Measurements from ENCODE around the gene POLK.
"Not testable (repeated sequence)": the region's sequence is repeated elsewhere in the genome, so short reads cannot be mapped to it uniquely, and the experiment has no call there.

The POLK gene

GRCh38 chr5:75603371-75603770 is 91.7 kb downstream of the POLK start:
- no peak for DNase-seq (ENCODE audit: low read depth, low spot score)
- Histone ChIP-seq H3K36me3 (ENCODE audit: control insufficient read depth, insufficient read depth, low read length) (no peaks in the 10 kb centered on the region), H3K4me3 (ENCODE audit: low read length) (no peak overlapping the region), H3K27ac (ENCODE audit: low read length) (no peak overlapping the region), H3K9me3 (ENCODE audit: control insufficient read depth, insufficient read depth, low read length) (no peaks in the 10 kb centered on the region), H3K27me3 (ENCODE audit: control insufficient read depth, insufficient read depth, low read length) (no peaks in the 10 kb centered on the region), H3K4me1 (ENCODE audit: control insufficient read depth, insufficient read depth, low read length) (no peaks in the 10 kb centered on the region)

- Histone ChIP-seq H3K9me3 (ENCODE audit: control insufficient read depth, insufficient read depth, low read length) (no peaks in the 10 kb centered on the region), H3K27me3 (ENCODE audit: control insufficient read depth, insufficient read depth, low read length) (no peaks in the 10 kb centered on the region), H3K27ac (ENCODE audit: low read length) (no peak overlapping the region), H3K4me1 (ENCODE audit: control insufficient read depth, insufficient read depth, low read length) (no peaks in the 10 kb centered on the region), H3K4me3 (ENCODE audit: low read length) (no peak overlapping the region), H3K36me3 (ENCODE audit: control insufficient read depth, insufficient read depth, low read length) (no peaks in the 10 kb centered on the region)
- no CpG with 5 or more reads among the region's 2 CpGs for WGBS (ENCODE audit: insufficient coverage, insufficient read length)
- DNase-seq (ENCODE audit: low read depth, low spot score) = no peak
Measured at GRCh38 chr5:75603821-75604220, 92.1 kb downstream of the POLK start.

- not testable (repeated sequence) for H3K4me3 ChIP-seq (ENCODE audit: low read length); H3K36me3 ChIP-seq (ENCODE audit: control insufficient read depth, insufficient read depth, low read length); H3K27ac ChIP-seq (ENCODE audit: low read length); H3K4me1 ChIP-seq (ENCODE audit: control insufficient read depth, insufficient read depth, low read length); H3K27me3 ChIP-seq (ENCODE audit: control insufficient read depth, insufficient read depth, low read length); DNase-seq (ENCODE audit: low read depth, low spot score); H3K9me3 ChIP-seq (ENCODE audit: control insufficient read depth, insufficient read depth, low read length)
- no CpG with 5 or more reads among the region's 5 CpGs for WGBS (ENCODE audit: insufficient coverage, insufficient read length)
Measured at GRCh38 chr5:75607341-75607740, 95.7 kb downstream of the POLK start.

GRCh38 chr5:75608870-75609269 is 97.2 kb downstream of the POLK start:
- no peak for DNase-seq (ENCODE audit: low read depth, low spot score)
- peaks cover 2% of the 10 kb centered on the region; the same call in 1 of the 2 replicates for H3K4me1 ChIP-seq (ENCODE audit: control insufficient read depth, insufficient read depth, low read length)
- no CpG with 5 or more reads among the region's 1 CpG for WGBS (ENCODE audit: insufficient coverage, insufficient read length)
- H3K27me3 ChIP-seq (ENCODE audit: control insufficient read depth, insufficient read depth, low read length) = no peaks in the 10 kb centered on the region
- H3K9me3 ChIP-seq (ENCODE audit: control insufficient read depth, insufficient read depth, low read length) = no peaks in the 10 kb centered on the region
- no peaks in the 10 kb centered on the region for H3K36me3 ChIP-seq (ENCODE audit: control insufficient read depth, insufficient read depth, low read length)
- no peak overlapping the region for H3K27ac ChIP-seq (ENCODE audit: low read length)
- no peak overlapping the region for H3K4me3 ChIP-seq (ENCODE audit: low read length)

GRCh38 chr5:75610201-75610600 is 98.5 kb downstream of the POLK start:
- Histone ChIP-seq H3K36me3 (ENCODE audit: control insufficient read depth, insufficient read depth, low read length) (no peaks in the 10 kb centered on the region), H3K9me3 (ENCODE audit: control insufficient read depth, insufficient read depth, low read length) (no peaks in the 10 kb centered on the region), H3K27me3 (ENCODE audit: control insufficient read depth, insufficient read depth, low read length) (no peaks in the 10 kb centered on the region), H3K4me3 (ENCODE audit: low read length) (no peak overlapping the region), H3K27ac (ENCODE audit: low read length) (no peak overlapping the region), H3K4me1 (ENCODE audit: control insufficient read depth, insufficient read depth, low read length) (peaks cover 2% of the 10 kb centered on the region; the same call in 1 of the 2 replicates)
- no peak for DNase-seq (ENCODE audit: low read depth, low spot score)
- whole genome bisulfite sequencing (ENCODE audit: insufficient coverage, insufficient read length) = no CpG with 5 or more reads among the region's 5 CpGs

GRCh38 chr5:75610859-75611310 is 99.2 kb downstream of the POLK start:
- no CpG with 5 or more reads among the region's 11 CpGs for WGBS (ENCODE audit: insufficient coverage, insufficient read length)
- H3K4me3 ChIP-seq (ENCODE audit: low read length); H3K36me3 ChIP-seq (ENCODE audit: control insufficient read depth, insufficient read depth, low read length); H3K27me3 ChIP-seq (ENCODE audit: control insufficient read depth, insufficient read depth, low read length); H3K9me3 ChIP-seq (ENCODE audit: control insufficient read depth, insufficient read depth, low read length); H3K4me1 ChIP-seq (ENCODE audit: control insufficient read depth, insufficient read depth, low read length); DNase-seq (ENCODE audit: low read depth, low spot score); H3K27ac ChIP-seq (ENCODE audit: low read length): not testable (repeated sequence)

GRCh38 chr5:75611311-75612225 is 99.9 kb downstream of the POLK start, which contains the start of gene ANKDD1B:
Gene ANKDD1B, plus strand, starts transcription at chr5:75611453. Its CDS starts 182 bp downstream, at chr5:75611635.
- Histone ChIP-seq H3K27ac (ENCODE audit: low read length) (no peak within 1 kb of the TSS), H3K9me3 (ENCODE audit: control insufficient read depth, insufficient read depth, low read length) (no peaks in the 10 kb centered on the region), H3K36me3 (ENCODE audit: control insufficient read depth, insufficient read depth, low read length) (no peaks in the 10 kb centered on the region), H3K27me3 (ENCODE audit: control insufficient read depth, insufficient read depth, low read length) (no peaks in the 10 kb centered on the region), H3K4me1 (ENCODE audit: control insufficient read depth, insufficient read depth, low read length) (peaks cover 2% of the 10 kb centered on the region; the same call in 1 of the 2 replicates), H3K4me3 (ENCODE audit: low read length) (no peak within 1 kb of the TSS)
- DNase-seq (ENCODE audit: low read depth, low spot score) = no peak
- WGBS (ENCODE audit: insufficient coverage, insufficient read length) = no CpG with 5 or more reads among the region's 52 CpGs

- H3K4me1 ChIP-seq (ENCODE audit: control insufficient read depth, insufficient read depth, low read length) = peaks cover 2% of the 10 kb centered on the region; the same call in 1 of the 2 replicates
- no peaks in the 10 kb centered on the region for H3K36me3 ChIP-seq (ENCODE audit: control insufficient read depth, insufficient read depth, low read length)
- no peaks in the 10 kb centered on the region for H3K9me3 ChIP-seq (ENCODE audit: control insufficient read depth, insufficient read depth, low read length)
- no peak overlapping the region for H3K4me3 ChIP-seq (ENCODE audit: low read length)
- no peak for DNase-seq (ENCODE audit: low read depth, low spot score)
- WGBS (ENCODE audit: insufficient coverage, insufficient read length) = no CpG with 5 or more reads among the region's 12 CpGs
- H3K27ac ChIP-seq (ENCODE audit: low read length) = no peak overlapping the region
- no peaks in the 10 kb centered on the region for H3K27me3 ChIP-seq (ENCODE audit: control insufficient read depth, insufficient read depth, low read length)
Measured at GRCh38 chr5:75612226-75612569, 100.5 kb downstream of the POLK start.

- Histone ChIP-seq H3K27me3 (ENCODE audit: control insufficient read depth, insufficient read depth, low read length) (no peaks in the 10 kb centered on the region), H3K36me3 (ENCODE audit: control insufficient read depth, insufficient read depth, low read length) (no peaks in the 10 kb centered on the region), H3K27ac (ENCODE audit: low read length) (no peak overlapping the region), H3K4me1 (ENCODE audit: control insufficient read depth, insufficient read depth, low read length) (peaks cover 2% of the 10 kb centered on the region; the same call in 1 of the 2 replicates), H3K4me3 (ENCODE audit: low read length) (no peak overlapping the region), H3K9me3 (ENCODE audit: control insufficient read depth, insufficient read depth, low read length) (no peaks in the 10 kb centered on the region)
- WGBS (ENCODE audit: insufficient coverage, insufficient read length) = no CpG with 5 or more reads among the region's 3 CpGs
- DNase-seq (ENCODE audit: low read depth, low spot score) = no peak
Measured at GRCh38 chr5:75612901-75613300, 101.2 kb downstream of the POLK start.

GRCh38 chr5:75614176-75614575 is 102.5 kb downstream of the POLK start:
- Histone ChIP-seq H3K4me1 (ENCODE audit: control insufficient read depth, insufficient read depth, low read length) (peaks cover 2% of the 10 kb centered on the region; the same call in 1 of the 2 replicates), H3K9me3 (ENCODE audit: control insufficient read depth, insufficient read depth, low read length) (no peaks in the 10 kb centered on the region), H3K4me3 (ENCODE audit: low read length) (no peak overlapping the region), H3K27me3 (ENCODE audit: control insufficient read depth, insufficient read depth, low read length) (no peaks in the 10 kb centered on the region), H3K36me3 (ENCODE audit: control insufficient read depth, insufficient read depth, low read length) (no peaks in the 10 kb centered on the region), H3K27ac (ENCODE audit: low read length) (no peak overlapping the region)
- no CpG with 5 or more reads among the region's 1 CpG for WGBS (ENCODE audit: insufficient coverage, insufficient read length)
- DNase-seq (ENCODE audit: low read depth, low spot score) = no peak
